GM18907 (cell line): ENCODE data around the gene RYR3.

ENCODE experiments used
- ATAC-seq: cut with Tn5 transposase; IDR thresholded peaks from one replicate; pipeline ENCODE4 v1.9.1; 2021; ENCODE audit warnings: mild to moderate bottlenecking, moderate library complexity; ENCODE audit not compliant: unreplicated experiment

RYR3 gene

GRCh38 chr15:33317896-33318295 is 7.1 kb downstream of the RYR3 start:
- ATAC-seq, result no peak

- no peak for ATAC-seq
Observed at GRCh38 chr15:33320017-33320416, 9.2 kb downstream of the RYR3 start.

- ATAC-seq, result no peak
Observed at GRCh38 chr15:33322091-33322490, 11.3 kb downstream of the RYR3 start.

GRCh38 chr15:33324609-33325008 is 13.8 kb downstream of the RYR3 start:
- no peak for ATAC-seq

GRCh38 chr15:33326908-33327307 is 16.1 kb downstream of the RYR3 start:
- ATAC-seq, result no peak

- no peak for ATAC-seq
Observed at GRCh38 chr15:33328106-33328505, 17.3 kb downstream of the RYR3 start.

GRCh38 chr15:33329457-33329856 is 18.7 kb downstream of the RYR3 start:
- no peak for ATAC-seq

GRCh38 chr15:33330931-33331330 is 20.2 kb downstream of the RYR3 start:
- no peak for ATAC-seq

- no peak for ATAC-seq
Observed at GRCh38 chr15:33341953-33342352, 31.2 kb downstream of the RYR3 start.

GRCh38 chr15:33343275-33343674 is 32.5 kb downstream of the RYR3 start:
- no peak for ATAC-seq

GRCh38 chr15:33344111-33344510 is 33.3 kb downstream of the RYR3 start:
- no peak for ATAC-seq

GRCh38 chr15:33344530-33344929 is 33.8 kb downstream of the RYR3 start:
- ATAC-seq, result no peak

- no peak for ATAC-seq
Observed at GRCh38 chr15:33354411-33354810, 43.6 kb downstream of the RYR3 start.

- no peak for ATAC-seq
Observed at GRCh38 chr15:33357845-33358244, 47.1 kb downstream of the RYR3 start.

GRCh38 chr15:33358306-33358705 is 47.5 kb downstream of the RYR3 start:
- ATAC-seq, result no peak

- ATAC-seq, result no peak
Observed at GRCh38 chr15:33360886-33361285, 50.1 kb downstream of the RYR3 start.

GRCh38 chr15:33369941-33370622 is 59.3 kb downstream of the RYR3 start:
- ATAC-seq, result no peak

GRCh38 chr15:33370623-33371020 is 59.9 kb downstream of the RYR3 start:
- ATAC-seq, result no peak

- ATAC-seq, result no peak
Observed at GRCh38 chr15:33371159-33371558, 60.4 kb downstream of the RYR3 start.

- ATAC-seq, result no peak
Observed at GRCh38 chr15:33374226-33374914, 63.6 kb downstream of the RYR3 start.

GRCh38 chr15:33375236-33375635 is 64.5 kb downstream of the RYR3 start:
- ATAC-seq, result no peak

- ATAC-seq, result no peak
Observed at GRCh38 chr15:33377204-33377603, 66.4 kb downstream of the RYR3 start.
